GM19238 (cell line): Measurements from ENCODE around the gene ARHGAP26.

ENCODE experiments used
- DNase-seq: peaks from one replicate; pipeline ENCODE4 v3.0.0; 2011; ENCODE audit warnings: low spot score; ENCODE audit not compliant: insufficient read length

ARHGAP26 gene

DNA sequence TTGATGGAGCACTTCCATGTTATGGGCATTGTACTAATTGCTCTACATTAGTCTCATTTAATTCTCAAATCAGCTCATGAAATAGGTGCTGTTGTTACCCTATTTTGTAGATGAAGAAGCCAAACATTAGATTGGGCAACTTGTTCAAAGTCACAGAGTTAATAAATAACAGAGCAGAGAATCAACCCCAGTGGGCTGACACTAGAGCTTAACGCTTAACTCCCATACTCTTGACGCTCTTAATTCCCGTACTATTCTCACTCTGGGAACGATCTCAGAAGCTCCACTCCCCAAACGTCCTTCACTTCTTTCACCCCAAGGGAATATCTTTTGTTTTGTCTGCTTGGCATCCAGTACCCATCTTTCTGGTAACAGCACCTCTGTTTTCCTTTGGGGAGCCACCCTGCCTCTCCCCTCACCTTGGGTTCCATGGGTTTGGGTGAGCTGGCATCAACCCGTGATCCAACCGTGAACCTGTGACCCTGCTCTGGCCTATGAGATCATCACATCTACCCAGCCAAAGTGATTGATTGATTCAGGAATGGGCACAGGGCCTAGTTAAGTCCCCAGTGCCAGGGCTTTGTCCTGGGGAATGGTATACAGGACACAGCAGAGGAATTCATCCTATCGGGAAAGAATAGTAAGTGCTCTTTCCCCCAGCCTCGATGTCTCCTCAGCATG lies 464.1 kb downstream of the ARHGAP26 start:
- no peak for DNase-seq

GRCh38 chr5:143235423-143235822 lies 465.2 kb downstream of the ARHGAP26 start:
- no peak for DNase-seq

DNA sequence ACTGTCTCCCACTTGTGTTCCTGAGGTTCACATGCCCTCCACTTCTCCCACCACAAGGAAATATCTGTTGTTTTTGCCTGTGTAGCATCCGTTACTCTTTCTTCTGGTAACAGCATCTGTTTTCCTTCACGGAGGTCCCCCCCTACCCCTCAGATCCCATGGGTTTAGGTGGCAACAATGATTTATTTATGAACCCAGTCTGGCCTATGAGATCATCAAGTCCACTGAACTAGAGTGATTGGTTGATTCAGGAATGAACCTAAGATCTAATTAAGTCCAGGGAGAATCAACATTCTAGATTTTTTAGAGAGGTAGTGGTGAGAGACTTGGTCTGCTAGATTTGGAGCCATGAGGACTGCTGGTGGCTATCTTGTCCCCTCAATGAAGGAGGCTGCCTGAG lies 466.5 kb downstream of the ARHGAP26 start:
- DNase-seq = no peak

- no peak for DNase-seq
Measured at GRCh38 chr5:143237664-143238063, 467.5 kb downstream of the ARHGAP26 start.

GRCh38 chr5:143238620-143239019 lies 468.4 kb downstream of the ARHGAP26 start:
- DNase-seq = no peak

DNA sequence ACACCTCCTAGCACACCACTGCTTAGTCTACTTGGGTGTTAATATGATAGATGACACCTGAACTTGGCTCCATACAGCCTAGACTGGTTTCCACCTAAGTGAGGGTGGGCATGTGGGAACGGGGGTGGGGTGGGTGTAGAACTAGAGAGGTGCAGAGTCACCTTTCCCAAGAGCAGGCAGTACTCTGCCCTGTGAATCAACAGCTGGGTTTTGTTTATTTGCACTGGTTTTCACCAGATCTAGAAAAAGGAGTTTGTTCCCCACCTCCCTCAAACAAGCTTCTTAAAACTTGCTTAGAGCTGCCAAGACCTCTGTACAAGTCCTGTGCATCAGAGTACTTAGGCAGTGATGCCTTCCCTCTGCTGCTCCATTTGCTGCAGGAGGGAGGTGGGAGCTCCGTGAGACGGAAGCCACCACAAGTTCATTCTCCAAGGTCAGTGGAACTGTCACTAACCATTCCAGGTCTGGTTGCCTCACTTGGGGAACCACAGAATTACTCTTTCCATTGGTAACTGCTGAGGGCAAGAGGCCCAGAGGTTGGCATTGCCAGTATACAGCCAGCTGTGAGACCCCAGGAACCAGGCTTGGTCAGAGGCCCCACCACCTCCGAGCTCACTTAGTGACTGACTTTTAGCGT lies 469.8 kb downstream of the ARHGAP26 start:
- no peak for DNase-seq

DNA sequence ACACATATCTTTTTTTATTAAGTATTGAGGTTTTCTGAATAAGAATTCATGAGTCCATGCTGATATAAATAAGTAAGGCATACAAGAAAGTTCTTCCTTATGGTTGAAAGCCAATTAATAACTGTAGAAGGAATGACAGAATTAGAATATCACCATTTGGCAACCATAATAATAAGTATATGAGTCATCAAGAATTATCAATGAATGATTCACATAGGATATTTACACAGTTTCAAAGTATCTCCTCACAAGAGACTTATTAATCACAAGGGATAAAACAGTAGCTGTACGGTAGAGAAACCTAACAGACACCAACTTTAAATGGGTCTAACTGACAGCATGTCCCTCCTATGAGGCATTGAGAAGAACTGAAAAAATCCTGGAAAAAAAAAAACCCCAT lies 471.7 kb downstream of the ARHGAP26 start:
- DNase-seq = no peak

GRCh38 chr5:143243103-143243502 lies 472.9 kb downstream of the ARHGAP26 start:
- DNase-seq = no peak

- no peak for DNase-seq
Measured at GRCh38 chr5:143244000-143244736, 474.0 kb downstream of the ARHGAP26 start.

DNA sequence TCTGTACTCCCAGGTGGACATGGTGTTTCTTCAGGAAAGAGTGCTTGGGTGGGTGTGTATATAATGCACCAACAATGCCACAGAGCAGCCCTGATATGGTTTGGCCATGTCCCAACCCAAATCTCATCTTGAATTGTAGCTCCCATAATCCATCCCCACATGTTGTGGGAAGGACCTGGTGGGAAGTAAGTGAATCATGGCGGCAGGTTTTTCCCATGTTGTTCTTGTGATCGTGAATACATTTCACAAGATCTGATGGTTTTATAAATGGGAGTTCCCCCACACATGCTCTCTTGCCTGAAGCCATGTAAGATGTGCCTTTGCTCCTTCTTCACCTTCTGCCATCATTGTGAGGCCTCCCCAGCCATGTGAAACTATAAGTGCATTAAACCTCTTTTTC lies 474.8 kb downstream of the ARHGAP26 start:
- no peak for DNase-seq

GRCh38 chr5:143245929-143246561 lies 475.9 kb downstream of the ARHGAP26 start:
- DNase-seq = no peak

DNA sequence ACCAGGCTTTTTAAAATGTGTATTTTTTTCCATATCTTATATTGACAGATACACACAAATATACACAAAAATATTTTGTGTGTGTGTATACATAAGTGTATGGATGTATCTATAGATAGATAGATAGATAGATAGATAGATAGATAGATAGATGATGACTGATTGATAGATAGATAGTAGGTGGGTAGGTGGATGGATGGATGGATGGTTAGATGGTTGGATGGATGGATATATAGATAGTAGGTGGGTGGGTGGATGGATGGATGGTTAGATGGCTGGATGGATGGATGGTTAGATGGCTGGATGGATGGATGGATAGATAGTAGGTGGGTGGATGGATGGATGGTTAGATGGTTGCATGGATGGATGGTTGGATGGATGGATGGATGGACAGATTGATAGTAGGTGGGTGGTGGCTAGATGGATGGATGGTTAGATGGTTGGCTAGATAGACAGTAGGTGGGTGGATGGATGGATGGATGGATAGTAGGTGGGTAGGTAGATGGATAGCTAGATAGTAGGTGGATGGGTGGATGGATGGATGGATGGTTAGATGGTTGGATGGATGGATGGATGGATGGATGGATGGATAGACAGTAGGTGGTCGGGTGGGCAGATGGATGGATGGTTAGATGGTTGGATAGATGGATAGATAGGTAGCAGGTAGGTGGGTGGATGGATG lies 477.1 kb downstream of the ARHGAP26 start:
- DNase-seq = no peak

DNA sequence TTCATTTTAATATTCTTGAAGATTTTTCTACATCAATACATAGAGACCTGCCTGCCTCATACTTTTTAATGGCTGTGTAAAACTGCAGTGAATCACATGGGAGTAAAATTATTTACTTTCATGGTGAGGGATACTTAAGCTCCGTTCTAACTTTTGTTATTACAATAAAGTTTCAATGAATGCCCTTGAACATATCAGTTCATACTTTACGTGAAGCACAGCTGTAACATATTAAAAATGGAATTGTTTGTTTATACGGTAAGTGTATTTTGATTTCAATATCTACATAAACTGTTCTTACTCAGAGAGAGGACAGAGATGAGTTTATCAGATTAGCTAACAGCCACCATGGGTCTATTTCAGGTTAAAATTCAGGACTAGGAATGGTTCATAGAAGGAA lies 478.2 kb downstream of the ARHGAP26 start:
- DNase-seq = no peak

DNA sequence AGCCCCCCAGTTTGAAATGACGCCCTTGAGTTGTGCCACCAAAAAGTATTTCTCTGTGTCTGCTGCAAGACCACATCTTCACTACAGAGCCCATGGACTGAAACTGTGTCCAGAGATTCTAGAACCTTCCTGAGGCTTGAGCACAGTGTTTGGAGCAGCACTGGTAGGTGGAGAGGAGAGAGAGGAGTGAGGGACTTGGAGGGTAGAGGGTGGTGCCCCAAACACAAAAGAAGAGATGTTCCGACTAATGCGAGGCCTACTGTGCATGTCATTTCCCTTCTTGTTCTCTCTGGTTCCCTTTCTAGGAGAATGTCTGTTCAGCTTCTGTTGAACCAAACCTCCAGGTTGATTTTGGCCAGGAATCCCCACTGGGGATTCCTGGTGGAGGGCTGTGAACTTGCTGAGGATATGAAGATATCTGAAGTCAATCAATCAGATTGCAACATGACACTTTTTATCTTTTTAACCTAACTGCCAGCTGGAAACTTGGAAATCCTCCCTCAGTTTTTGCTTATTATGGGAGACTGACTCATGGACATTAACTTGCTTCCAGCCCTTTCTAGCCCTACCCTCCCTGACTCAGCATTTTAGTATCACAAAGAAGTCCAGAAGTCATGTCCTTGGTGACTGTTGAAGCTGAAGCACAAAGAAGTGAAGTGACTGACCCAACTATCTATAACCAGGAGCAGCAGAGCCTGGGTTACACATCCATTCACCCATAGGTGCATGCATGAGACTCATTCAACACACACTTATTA lies 478.8 kb downstream of the ARHGAP26 start:
- no peak for DNase-seq

DNA sequence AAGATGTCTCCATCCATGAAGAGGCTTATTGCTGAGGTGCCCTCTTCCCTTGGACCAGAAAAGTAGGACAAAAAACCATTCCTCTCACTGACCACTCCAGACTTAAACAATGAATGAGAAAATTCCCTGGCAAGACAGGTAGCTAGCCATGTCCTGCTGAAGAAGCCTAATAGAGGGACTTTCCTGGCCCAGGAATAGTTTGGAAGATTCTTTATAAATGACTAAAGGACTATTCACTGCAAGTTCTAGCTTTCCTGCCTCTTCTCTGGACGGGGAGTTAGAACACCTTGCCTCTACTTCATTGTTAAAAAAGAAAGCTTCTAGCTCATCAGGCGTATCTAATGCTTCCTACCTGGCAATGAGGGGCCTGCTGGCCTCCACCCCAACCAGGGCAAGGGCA lies 479.7 kb downstream of the ARHGAP26 start:
- DNase-seq = no peak

- DNase-seq = no peak
Measured at GRCh38 chr5:143251190-143251589, 481.0 kb downstream of the ARHGAP26 start.

GRCh38 chr5:143251946-143252345 lies 481.8 kb downstream of the ARHGAP26 start:
- no peak for DNase-seq

DNA sequence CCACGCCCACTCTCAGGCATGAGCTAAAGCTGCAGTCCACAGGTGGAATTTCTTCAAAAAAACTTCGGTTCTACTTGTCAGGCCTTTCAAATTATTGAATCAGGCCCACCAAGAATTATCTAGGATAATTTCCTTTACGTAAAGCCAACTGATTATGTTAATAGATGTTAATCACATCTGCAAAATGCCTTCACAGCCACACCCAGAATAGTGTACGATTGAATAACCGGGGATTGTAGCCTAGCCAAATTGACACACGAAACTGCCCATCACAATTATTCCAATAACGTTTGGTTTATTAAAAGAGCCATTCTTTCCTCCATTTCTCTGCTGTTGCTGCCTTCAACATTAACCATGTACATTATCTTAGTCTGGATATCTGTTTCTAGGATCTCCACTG lies 484.6 kb downstream of the ARHGAP26 start:
- DNase-seq = no peak

- no peak for DNase-seq
Measured at GRCh38 chr5:143258559-143259253, 488.5 kb downstream of the ARHGAP26 start.

- no peak for DNase-seq
Measured at GRCh38 chr5:143259254-143259605, 489.1 kb downstream of the ARHGAP26 start.
